IPS-18c (cell line): ENCODE measurements around the gene LENG8.

ENCODE experiments used
- H3K4me3 ChIP-seq: 2 replicates; pipeline ENCODE4 v1.7.0; 2013; ENCODE audit warnings: low read depth, mild to moderate bottlenecking, low read length, moderate library complexity; ENCODE audit not compliant: insufficient read depth
- H3K9me3 ChIP-seq: one replicate; pipeline ENCODE4 v1.6.1; 2013; ENCODE audit warnings: mild to moderate bottlenecking, low read length, moderate library complexity; ENCODE audit not compliant: control insufficient read depth, insufficient read depth

Gene LENG8

GRCh38 chr19:54454781-54455675 is 6.0 kb downstream of the LENG8 start:
- Histone ChIP-seq H3K4me3 (no peak overlapping the region), H3K9me3 (no peaks in the 10 kb centered on the region)

- no peaks in the 10 kb centered on the region for H3K9me3 ChIP-seq
- no peak overlapping the region for H3K4me3 ChIP-seq
Observed at GRCh38 chr19:54455786-54456422, 6.9 kb downstream of the LENG8 start.

GRCh38 chr19:54456423-54457373 is 7.7 kb downstream of the LENG8 start:
- Histone ChIP-seq H3K4me3 (no peak overlapping the region), H3K9me3 (no peaks in the 10 kb centered on the region)

GRCh38 chr19:54457773-54458647 is 9.0 kb downstream of the LENG8 start:
- H3K9me3 ChIP-seq, result no peaks in the 10 kb centered on the region
- no peak overlapping the region for H3K4me3 ChIP-seq

- H3K9me3 ChIP-seq, result no peaks in the 10 kb centered on the region
- H3K4me3 ChIP-seq, result no peak overlapping the region
Observed at GRCh38 chr19:54458648-54459281, 9.8 kb downstream of the LENG8 start.

GRCh38 chr19:54459282-54460229 is 10.6 kb downstream of the LENG8 start:
- Histone ChIP-seq H3K4me3 (no peak overlapping the region), H3K9me3 (no peaks in the 10 kb centered on the region)

GRCh38 chr19:54460230-54461005 is 11.4 kb downstream of the LENG8 start:
- Histone ChIP-seq H3K9me3 (no peaks in the 10 kb centered on the region), H3K4me3 (no peak overlapping the region)

- Histone ChIP-seq H3K9me3 (no peaks in the 10 kb centered on the region), H3K4me3 (no peak overlapping the region)
Observed at GRCh38 chr19:54461210-54461609, 12.2 kb downstream of the LENG8 start.

GRCh38 chr19:54461613-54462012 is 12.6 kb downstream of the LENG8 start:
- Histone ChIP-seq H3K4me3 (no peak overlapping the region), H3K9me3 (no peaks in the 10 kb centered on the region)

- peak overlapping the region; percentile 81 for H3K4me3 ChIP-seq
Observed at GRCh38 chr19:54462047-54462654, 13.2 kb downstream of the LENG8 start.

GRCh38 chr19:54462655-54463530 is 13.9 kb downstream of the LENG8 start:
- peak overlapping the region; percentile 81 for H3K4me3 ChIP-seq
- no peaks in the 10 kb centered on the region for H3K9me3 ChIP-seq

More at GRCh38 chr19:54462047-54462654, 13.2 kb downstream of the LENG8 start:
- no peaks in the 10 kb centered on the region for H3K9me3 ChIP-seq

GRCh38 chr19:54463531-54464043 is 14.6 kb downstream of the LENG8 start, which contains the start of gene LENG9:
Gene LENG9 (minus strand): TSS chr19:54463778. CDS start chr19:54463526, 252 bp downstream.
- Histone ChIP-seq H3K4me3 (peak within 1 kb of the TSS; percentile 81), H3K9me3 (no peaks in the 10 kb centered on the region)

GRCh38 chr19:54464044-54464629 is 15.1 kb downstream of the LENG8 start:
- Histone ChIP-seq H3K9me3 (no peaks in the 10 kb centered on the region), H3K4me3 (peak overlapping the region; percentile 81)
